Rectal smooth muscle tissue (tissue), 1 donor: Measurements from ENCODE around the gene COL4A1.

ENCODE experiments used
- H3K27ac ChIP-seq: one replicate; pipeline ENCODE4 v1.7.0; 2013; ENCODE audit warnings: low read depth, low read length, inconsistent platforms
- H3K27me3 ChIP-seq: one replicate; pipeline ENCODE4 v1.7.0; 2013; ENCODE audit warnings: low read length; ENCODE audit not compliant: control insufficient read depth, insufficient read depth
- H3K36me3 ChIP-seq: one replicate; pipeline ENCODE4 v1.7.0; 2013; ENCODE audit warnings: low read length; ENCODE audit not compliant: control insufficient read depth, insufficient read depth
- H3K4me1 ChIP-seq: one replicate; pipeline ENCODE4 v1.7.0; 2013; ENCODE audit warnings: low read length; ENCODE audit not compliant: control insufficient read depth, insufficient read depth
- H3K4me3 ChIP-seq: one replicate; pipeline ENCODE4 v1.7.0; 2013; ENCODE audit warnings: low read length
- H3K9ac ChIP-seq: one replicate; pipeline ENCODE4 v1.7.0; 2013; ENCODE audit warnings: low read length

COL4A1 gene

DNA sequence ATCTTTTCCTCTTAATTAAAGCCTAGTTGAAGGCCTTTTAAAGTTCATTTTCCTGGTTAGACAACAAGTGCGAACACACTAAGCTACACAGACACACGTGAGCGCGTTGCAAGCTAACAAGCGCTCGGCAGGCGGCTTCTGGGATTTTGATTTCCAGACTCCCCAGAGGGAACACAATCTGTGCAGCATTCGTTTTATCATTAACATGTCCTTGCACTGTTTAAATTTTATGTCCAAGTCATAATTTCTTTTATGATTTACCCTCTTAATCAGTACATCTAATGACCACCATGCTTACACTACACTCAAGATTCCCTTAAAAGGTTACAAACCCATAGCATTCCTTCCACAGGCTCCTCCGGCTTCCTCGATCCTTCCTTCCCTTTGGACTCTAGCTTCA is 16.8 kb downstream of the COL4A1 start:
- peak overlapping the region; percentile 86 for H3K27ac ChIP-seq
- no peaks in the 10 kb centered on the region for H3K36me3 ChIP-seq
- H3K4me3 ChIP-seq = no peak overlapping the region
- H3K4me1 ChIP-seq = peaks cover 21% of the 10 kb centered on the region
- no peaks in the 10 kb centered on the region for H3K27me3 ChIP-seq
- H3K9ac ChIP-seq = no peak overlapping the region

DNA sequence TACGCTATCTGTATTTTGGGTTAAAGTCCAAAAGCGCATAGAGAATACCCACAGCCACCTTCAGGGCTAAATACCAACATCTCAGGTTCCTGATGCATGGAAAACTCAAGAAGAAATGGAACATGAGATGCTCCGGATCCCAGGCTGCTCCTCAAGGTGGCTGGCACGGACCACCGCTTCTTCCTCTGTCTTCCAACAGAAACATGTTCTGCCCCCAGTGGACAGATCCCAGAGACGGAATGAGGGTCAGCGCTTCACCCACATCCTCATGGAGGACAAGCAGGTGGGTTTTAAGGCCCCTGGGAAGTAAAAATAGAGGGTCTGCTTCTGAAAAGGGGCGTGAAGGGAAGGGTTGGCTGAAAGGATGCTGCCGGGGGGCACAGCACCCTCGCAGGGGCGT is 17.3 kb downstream of the COL4A1 start:
- H3K9ac ChIP-seq = no peak overlapping the region
- H3K27ac ChIP-seq = peak overlapping the region; percentile 86
- no peak overlapping the region for H3K4me3 ChIP-seq
- H3K36me3 ChIP-seq = no peaks in the 10 kb centered on the region
- peaks cover 26% of the 10 kb centered on the region for H3K4me1 ChIP-seq
- H3K27me3 ChIP-seq = no peaks in the 10 kb centered on the region

DNA sequence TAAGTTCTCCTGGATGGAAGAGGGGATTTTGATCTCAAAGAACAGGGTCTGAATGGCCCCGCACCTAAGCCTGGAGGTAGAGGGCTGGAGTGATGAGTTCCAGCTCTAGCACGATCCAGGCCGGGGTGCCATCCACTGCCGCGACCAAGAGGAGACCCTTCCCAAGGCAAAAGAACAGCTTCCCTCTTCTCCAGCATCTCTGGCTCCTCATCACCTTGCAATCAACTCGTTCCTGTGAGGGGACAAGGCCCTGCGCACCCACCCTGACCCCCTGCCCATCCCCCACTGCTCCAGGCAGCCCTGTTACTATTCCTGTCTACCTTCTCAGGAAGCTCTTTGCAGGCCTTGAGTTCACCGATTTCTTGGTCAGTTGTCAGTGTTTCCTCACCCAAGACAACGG is 17.8 kb downstream of the COL4A1 start:
- no peak overlapping the region for H3K4me3 ChIP-seq
- peak overlapping the region; percentile 86 for H3K27ac ChIP-seq
- no peaks in the 10 kb centered on the region for H3K27me3 ChIP-seq
- no peak overlapping the region for H3K9ac ChIP-seq
- H3K4me1 ChIP-seq = peaks cover 31% of the 10 kb centered on the region
- no peaks in the 10 kb centered on the region for H3K36me3 ChIP-seq

DNA sequence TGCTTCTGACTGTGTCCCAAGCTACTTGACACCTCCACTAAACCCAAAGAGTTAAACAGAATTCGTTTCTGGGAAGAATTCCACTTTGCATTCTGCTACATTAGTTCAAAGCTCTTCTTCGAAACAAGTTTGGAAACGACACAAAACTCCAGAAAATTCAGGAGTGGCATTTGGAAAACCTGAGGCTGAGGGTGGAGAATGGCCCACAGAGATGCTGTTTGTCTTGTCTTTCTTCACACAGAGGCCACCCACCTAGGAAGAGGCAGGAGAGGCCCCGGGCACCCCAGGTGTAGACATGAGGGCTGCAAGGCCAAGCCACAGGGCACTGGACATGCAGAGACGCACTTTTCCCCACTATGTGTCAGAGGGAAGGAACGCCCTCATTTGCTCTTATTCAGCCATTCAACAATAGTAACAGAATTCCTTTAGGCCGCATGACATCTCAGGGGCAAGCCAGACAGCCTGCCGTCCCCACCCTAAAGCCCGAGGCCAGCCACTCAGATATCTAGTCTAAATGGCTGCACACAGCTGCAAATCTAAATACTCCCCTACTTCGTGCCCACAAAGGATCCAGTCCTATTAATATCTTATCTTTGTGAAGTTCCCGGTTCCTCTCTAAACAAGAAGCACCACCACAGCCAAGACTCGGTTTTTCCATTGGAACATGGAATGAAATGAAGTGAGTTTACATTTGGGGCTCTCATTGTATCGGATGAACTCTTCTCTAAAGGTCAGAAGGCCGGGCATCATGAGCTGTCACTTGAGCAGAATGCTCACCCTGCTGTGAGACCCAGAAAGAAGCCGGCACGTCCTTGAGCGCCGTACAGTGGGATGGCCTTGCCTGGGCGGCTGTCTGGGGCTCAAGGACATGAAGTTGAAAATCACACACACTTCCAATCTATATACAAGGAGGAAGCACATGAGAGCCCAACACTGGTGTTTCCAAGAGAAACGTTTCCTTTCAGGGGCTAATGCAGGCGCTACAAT is 19.8 kb downstream of the COL4A1 start:
- peak overlapping the region; percentile 61 for H3K27ac ChIP-seq
- no peak overlapping the region for H3K4me3 ChIP-seq
- no peak overlapping the region for H3K9ac ChIP-seq
- H3K27me3 ChIP-seq = no peaks in the 10 kb centered on the region
- H3K4me1 ChIP-seq = peaks cover 46% of the 10 kb centered on the region
- no peaks in the 10 kb centered on the region for H3K36me3 ChIP-seq

DNA sequence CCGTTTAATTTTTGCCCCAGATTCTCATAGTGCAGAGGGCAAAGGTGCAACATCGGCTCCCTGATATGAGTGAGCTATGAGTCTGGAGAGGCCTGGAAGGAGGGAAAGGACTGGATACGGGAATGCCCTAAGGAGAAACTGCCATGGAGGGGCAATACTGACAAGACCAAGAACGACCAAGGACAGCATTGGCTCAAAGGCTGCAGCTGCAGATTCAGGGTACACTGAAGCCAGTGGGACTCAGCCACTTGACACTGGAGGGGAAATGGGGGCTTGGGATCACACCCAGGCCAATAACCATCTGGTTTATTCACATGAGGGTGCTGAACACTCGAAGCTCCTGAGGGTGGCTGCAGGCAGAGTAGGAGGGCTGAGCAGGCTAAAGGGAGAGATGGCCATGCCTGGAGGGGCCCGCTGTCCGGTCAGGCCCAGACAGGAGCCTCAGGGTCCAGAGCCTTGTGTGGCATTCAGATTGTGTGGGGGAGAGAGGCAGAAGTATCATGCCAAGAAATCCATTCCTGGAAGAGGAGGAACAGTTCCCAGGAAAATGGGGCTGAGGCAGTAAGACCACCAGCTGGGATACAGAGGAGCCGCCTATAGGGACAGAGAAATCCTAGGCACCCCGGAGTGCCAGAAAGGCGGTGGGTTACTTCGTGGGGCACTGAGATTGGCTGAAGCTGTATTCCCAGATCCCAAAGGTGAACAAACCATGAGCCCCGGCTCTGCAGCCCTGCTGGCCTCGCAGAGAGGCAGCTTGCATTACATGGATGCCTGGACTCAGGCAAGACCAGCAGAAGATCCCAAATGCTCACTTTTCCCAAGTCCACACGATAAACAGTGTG is 20.7 kb downstream of the COL4A1 start:
- no peaks in the 10 kb centered on the region for H3K36me3 ChIP-seq
- peaks cover 51% of the 10 kb centered on the region for H3K4me1 ChIP-seq
- H3K27me3 ChIP-seq = no peaks in the 10 kb centered on the region
- H3K4me3 ChIP-seq = no peak overlapping the region
- H3K27ac ChIP-seq = peak overlapping the region; percentile 61
- no peak overlapping the region for H3K9ac ChIP-seq

DNA sequence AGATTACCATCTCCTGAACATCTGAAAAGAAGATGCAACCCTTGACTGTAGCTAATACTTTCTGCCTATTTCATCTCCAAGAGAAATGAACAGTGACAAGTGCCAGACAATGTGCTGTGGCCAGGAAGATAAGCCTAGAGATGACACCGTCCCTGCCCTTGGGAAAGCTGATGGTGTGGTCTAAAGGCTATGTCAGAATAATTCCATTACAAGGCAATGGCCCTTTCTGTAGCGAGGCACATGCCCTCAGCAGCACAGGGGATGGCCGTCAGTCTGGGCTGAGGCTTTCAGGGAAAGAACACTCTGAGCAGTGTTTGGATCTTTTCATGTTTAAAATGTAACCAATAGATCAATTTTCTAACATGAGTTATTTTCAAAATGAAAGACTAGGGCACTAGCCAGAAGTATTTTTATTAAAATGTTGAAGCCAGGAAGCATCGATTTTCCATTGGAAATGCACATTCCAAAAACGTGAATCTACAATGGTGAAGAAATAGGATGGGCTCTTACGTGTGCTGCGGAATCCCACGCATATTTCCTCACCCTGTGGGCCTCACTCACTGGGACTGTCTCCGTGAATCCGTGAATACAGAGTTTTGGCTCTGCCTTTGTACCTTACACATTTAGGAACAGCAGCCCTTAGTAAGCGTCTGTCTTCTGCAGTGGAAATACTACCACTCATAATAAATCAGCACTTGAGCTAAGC is 22.0 kb downstream of the COL4A1 start:
- H3K36me3 ChIP-seq = no peaks in the 10 kb centered on the region

DNA sequence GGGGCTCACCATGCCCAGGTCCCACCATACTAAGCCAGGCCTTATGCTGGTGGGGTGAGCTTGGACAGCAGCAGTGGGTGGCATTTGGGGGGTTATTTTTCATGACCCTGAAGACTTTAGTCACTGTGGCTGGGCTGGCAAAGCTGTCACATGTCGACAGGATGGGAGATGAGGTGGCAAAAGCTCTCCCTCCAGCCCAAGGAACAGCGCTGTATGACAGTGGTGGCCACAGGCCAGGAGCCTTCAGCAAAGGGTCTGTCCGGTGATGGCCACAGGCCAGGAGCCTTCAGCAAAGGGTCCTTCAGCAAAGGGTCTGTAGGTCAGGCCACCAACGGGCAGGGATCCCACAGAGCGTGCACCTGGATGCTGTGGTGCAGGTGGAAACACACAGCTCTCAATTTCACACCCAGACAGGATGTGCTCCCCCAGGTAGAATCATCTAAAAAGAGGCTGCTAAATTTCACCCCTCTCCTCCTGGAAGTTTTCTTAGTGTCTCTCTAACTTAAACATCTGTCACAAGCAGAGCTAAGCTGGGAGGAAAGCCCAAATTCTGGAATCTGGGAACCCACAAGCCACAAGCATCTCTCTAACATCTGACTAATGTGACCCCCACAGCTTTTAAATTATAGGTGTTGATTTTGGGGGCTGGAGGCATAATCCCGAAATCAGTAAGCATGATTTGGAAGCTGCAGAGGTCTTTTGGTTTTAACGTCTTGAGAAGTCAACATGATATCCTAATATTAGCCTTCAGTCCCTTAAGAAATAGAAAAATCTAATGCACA is 23.0 kb downstream of the COL4A1 start:
- Histone ChIP-seq H3K4me3 (no peak overlapping the region), H3K27ac (peak overlapping the region; percentile 46)

More for the DNA sequence above, 22.0 kb downstream of the COL4A1 start:
- Histone ChIP-seq H3K9ac (no peak overlapping the region), H3K27ac (peak overlapping the region; percentile 66), H3K27me3 (no peaks in the 10 kb centered on the region), H3K4me1 (peaks cover 55% of the 10 kb centered on the region), H3K4me3 (no peak overlapping the region)

DNA sequence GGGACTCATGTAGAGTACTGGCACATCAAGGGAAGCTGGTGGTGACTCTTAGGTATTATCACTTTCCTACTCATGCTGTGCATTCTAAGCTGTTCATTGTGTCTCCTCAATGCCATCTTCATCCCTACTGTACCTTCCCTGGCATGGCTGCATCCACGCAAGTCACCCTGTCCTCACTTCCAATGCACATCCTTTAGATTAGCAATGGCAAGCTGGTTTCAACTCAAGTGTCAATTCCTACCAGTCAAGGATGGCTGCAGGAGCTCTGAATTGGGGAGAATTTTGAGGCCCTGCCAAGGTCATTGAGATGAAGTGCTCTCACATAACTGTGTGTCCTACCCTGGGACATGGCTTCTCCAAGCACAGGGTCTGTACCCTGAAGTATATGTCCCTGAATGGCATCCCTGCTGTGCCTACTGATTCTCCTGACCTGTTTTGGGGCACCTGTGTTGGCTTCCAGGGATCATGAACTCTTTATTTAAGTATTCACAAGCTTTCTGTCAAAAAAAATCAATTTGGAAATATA is 24.6 kb downstream of the COL4A1 start:
- H3K4me1 ChIP-seq = peaks cover 48% of the 10 kb centered on the region
- H3K9ac ChIP-seq = no peak overlapping the region
- H3K27me3 ChIP-seq = no peaks in the 10 kb centered on the region
- H3K27ac ChIP-seq = peak overlapping the region; percentile 18
- no peaks in the 10 kb centered on the region for H3K36me3 ChIP-seq
- H3K4me3 ChIP-seq = no peak overlapping the region

More for the DNA sequence above, 23.0 kb downstream of the COL4A1 start:
- H3K36me3 ChIP-seq = no peaks in the 10 kb centered on the region
- no peak overlapping the region for H3K9ac ChIP-seq
- no peaks in the 10 kb centered on the region for H3K27me3 ChIP-seq
- peaks cover 51% of the 10 kb centered on the region for H3K4me1 ChIP-seq

DNA sequence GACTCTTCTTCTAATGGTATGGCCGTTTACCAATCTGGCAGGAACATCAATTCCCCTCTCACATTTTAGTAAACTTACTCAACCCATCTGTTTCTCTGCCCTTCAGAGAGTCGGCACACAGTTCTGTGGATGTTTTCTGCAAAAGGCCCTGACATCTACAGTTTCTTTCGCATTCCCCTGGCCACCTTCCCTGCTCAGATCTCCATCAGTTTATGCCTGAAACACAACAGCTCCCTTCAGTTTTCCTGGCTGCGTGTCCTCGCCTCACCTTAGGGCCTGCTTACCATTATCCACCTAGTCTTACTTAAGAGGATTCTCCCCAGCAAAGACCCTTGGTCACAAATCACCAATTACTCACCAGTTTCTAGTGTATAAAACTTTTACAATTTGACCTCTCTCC is 25.2 kb downstream of the COL4A1 start:
- Histone ChIP-seq H3K4me3 (no peak overlapping the region), H3K27ac (peak overlapping the region; percentile 18), H3K9ac (no peak overlapping the region), H3K27me3 (no peaks in the 10 kb centered on the region), H3K4me1 (peaks cover 41% of the 10 kb centered on the region), H3K36me3 (no peaks in the 10 kb centered on the region)

DNA sequence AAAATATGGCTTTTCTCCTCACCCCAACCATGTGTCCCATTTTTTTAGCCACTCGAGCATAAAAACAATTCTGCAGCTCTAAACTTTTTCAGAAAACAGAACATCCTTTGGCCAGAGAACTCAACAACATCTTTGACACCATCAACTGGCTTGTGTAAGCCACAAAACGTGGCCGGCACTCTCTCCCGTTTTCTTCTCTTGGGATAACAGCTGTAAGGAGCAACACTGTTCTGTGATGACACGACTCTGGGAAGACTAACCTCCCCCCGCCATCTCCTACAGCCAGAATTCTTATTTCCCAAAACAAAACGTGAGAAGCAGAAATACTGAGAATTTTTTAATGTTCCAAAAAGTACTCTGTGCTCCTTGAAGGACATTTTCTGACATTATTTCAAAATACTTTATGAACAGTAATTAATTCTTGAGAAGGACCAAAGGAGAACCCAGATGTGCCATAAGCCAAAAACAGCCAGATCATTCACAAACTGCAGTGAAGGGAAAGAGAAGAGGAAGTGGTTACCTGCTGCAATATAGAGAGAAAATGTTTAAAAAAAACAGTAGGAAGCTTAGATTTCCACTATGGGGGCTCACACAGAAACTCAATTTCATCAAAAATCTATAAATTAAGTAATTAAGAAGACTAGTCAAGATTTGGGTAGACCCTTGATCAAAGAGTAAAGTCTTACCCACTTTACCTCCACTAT is 25.8 kb downstream of the COL4A1 start:
- Histone ChIP-seq H3K4me3 (no peak overlapping the region), H3K27ac (peak overlapping the region; percentile 62), H3K4me1 (peaks cover 40% of the 10 kb centered on the region), H3K9ac (no peak overlapping the region), H3K27me3 (no peaks in the 10 kb centered on the region), H3K36me3 (no peaks in the 10 kb centered on the region)

DNA sequence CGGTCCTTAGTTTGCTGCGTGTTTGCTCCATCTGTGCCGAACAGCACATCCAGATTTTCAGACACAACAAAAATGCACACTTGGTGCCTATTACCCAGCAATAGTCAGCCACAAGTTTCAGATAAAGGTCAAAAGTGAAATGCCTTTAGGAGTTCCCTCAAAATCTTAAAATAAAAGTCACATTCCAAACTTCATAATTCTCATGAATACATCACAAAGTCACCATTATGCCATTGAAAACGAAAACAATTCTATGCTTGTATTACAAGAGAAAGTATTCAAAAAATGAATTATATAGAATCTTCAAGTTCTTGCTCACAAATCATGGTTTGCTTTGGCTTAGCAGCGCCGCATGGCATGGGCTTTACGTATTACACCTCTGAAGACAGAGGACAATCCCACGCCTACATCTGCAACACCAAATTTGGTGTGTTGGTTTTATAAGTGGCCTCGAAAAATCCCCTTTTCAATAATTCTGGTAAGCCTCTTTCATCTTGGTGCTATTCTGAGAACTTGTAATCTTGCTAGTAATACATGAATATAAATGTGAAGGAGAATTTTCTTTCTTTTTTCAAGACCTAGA is 26.6 kb downstream of the COL4A1 start:
- Histone ChIP-seq H3K4me3 (no peak overlapping the region), H3K4me1 (peaks cover 40% of the 10 kb centered on the region), H3K27me3 (no peaks in the 10 kb centered on the region), H3K27ac (peak overlapping the region; percentile 62), H3K9ac (no peak overlapping the region), H3K36me3 (no peaks in the 10 kb centered on the region)
